Large intestine (tissue), 3 donors: ENCODE measurements around the gene BPHL. TPM values are rescaled to one million over a fixed set of nuclear protein-coding genes. Genes with fewer than 3 reads are reported as not detected.
"Not testable (repeated sequence)": the region's sequence is repeated elsewhere in the genome, so short reads cannot be mapped to it uniquely, and the experiment has no call there.

Experiments
- DNase-seq, 2 donors: peaks; one replicate each; pipeline versions ENCODE4 v3.0.0 to v3.0.0-alpha.2; 2013
- H3K27ac ChIP-seq: one replicate; pipeline ENCODE4 v1.5.1; 2013; ENCODE audit warnings: low read length
- H3K27me3 ChIP-seq: 2 replicates; pipeline ENCODE4 v1.6.1; 2013; ENCODE audit warnings: low read length; ENCODE audit not compliant: control insufficient read depth, insufficient read depth
- H3K36me3 ChIP-seq: 2 replicates; pipeline ENCODE4 v1.6.1; 2013; ENCODE audit warnings: low read length; ENCODE audit not compliant: control insufficient read depth, insufficient read depth
- H3K4me1 ChIP-seq: one replicate; pipeline ENCODE4 v1.6.1; 2013; ENCODE audit warnings: low read length; ENCODE audit not compliant: control insufficient read depth, insufficient read depth
- H3K4me3 ChIP-seq: one replicate; pipeline ENCODE4 v1.5.1; 2013; ENCODE audit warnings: low read length
- H3K9me3 ChIP-seq: one replicate; pipeline ENCODE4 v1.6.1; 2013; ENCODE audit warnings: mild to moderate bottlenecking, low read depth, low read length, moderate library complexity; ENCODE audit not compliant: control insufficient read depth
- WGBS: methylation state at CpG from one replicate; pipeline ENCODE4 v1.1.5; 2013; ENCODE audit warnings: low lambda C conversion rate; ENCODE audit not compliant: insufficient coverage; 5-methylcytosine and 5-hydroxymethylcytosine counted together
- polyA plus RNA-seq: library from polyadenylated mRNA; unstranded; fragments of 120-200 nt; gene quantifications from one replicate; pipeline ENCODE4 v1.2.1, GENCODE V29; 2013

The BPHL gene
- polyA plus RNA-seq, 1 donor, result 77.9 TPM

DNA sequence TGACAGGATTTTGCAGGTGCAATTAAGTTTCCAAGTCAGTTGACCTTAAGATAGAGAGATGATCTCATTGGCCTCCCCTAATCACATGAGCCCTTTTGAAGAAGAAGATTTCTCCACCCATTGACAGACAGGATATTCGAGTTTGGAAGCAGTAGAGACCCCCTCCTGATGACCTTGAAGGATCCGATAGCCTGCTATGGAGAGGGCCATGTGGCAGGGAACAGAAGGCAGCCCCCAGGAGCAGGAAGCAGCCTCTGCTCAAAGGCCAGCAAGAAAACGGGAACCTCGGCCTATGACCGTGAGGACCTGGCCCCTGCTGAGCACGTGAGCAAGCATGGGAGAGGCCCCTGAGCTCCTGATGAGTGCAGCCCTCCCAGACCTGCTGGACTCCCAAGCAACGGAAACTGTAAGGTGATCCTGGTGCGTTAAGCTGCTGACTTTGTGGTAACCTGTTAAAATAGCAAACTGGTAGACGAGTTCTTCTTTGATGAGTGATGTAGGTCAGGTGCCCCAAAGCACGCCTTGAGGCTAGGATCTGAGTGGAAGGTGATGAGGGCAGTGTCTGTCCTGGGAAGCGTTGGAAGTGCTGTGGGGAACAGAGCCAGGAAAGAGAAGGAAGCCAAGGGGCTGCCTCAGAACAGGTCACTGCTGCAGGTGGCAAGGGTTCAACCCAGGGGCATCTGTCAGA, 57.3 kb downstream of the BPHL start:
- Histone ChIP-seq H3K9me3 (no peaks in the 10 kb centered on the region), H3K27ac (peak overlapping the region; percentile 47), H3K4me3 (no peak overlapping the region), H3K36me3 (no peaks in the 10 kb centered on the region), H3K27me3 (no peaks in the 10 kb centered on the region), H3K4me1 (peaks cover 14% of the 10 kb centered on the region)
- peak; percentile 29 to 74 for DNase-seq
- whole genome bisulfite sequencing, result 90% methylated on average over 2 of the region's 11 CpGs

- Histone ChIP-seq H3K36me3 (no peaks in the 10 kb centered on the region), H3K9me3 (no peaks in the 10 kb centered on the region), H3K4me3 (no peak overlapping the region), H3K27me3 (no peaks in the 10 kb centered on the region), H3K4me1 (peaks cover 14% of the 10 kb centered on the region), H3K27ac (no peak overlapping the region)
- peak; percentile 41 to 58 for DNase-seq
- WGBS, result no CpG with 5 or more reads among the region's 22 CpGs
Measured at GRCh38 chr6:3176562-3177355, 58.2 kb downstream of the BPHL start.

DNA sequence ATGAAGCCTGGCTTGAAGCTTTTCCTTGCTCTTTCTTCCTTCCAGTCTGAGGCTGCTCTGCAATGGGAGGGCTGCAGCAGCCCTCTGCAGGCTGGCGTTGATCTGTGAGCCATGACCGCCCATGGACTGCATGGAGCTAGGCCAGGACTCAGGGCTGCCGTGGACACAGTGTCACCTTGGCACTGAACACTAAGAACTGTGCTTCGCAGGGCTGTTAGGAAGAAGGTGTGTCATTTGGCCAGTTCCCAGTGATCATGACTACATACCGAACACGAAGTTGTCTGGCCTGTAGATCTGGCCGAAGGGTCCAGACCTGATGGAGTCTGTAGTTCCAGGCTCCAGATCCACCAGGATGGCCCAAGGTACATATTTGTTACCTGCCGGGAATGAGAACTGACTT, 60.2 kb downstream of the BPHL start:
- H3K36me3 ChIP-seq, H3K27me3 ChIP-seq, DNase-seq, H3K4me3 ChIP-seq, H3K9me3 ChIP-seq, H3K27ac ChIP-seq: not testable (repeated sequence)
- H3K4me1 ChIP-seq, result peaks cover 14% of the 10 kb centered on the region
- no CpG with 5 or more reads among the region's 8 CpGs for WGBS

DNA sequence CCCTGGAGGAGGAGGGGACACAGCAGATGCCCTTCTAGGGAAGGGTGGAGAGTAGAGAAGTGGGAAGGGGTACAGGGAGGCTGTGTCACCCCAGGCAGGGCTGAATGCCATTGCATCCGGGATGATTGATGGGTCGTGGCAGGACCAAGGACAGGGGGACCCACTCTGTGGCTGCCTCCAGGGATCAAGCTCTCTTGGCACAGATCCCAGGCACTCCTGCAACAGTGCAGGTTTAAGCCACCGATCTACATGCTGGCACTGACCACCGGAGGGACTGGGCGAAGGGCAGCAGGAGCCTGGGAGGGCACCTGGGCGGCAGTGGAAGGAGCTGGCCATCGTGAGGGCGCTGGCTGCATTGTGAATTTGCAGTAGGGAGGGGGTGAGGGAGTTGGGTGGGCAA, 61.4 kb downstream of the BPHL start:
- H3K4me1 ChIP-seq, result peaks cover 14% of the 10 kb centered on the region
- H3K9me3 ChIP-seq, H3K36me3 ChIP-seq, H3K27me3 ChIP-seq, DNase-seq, H3K27ac ChIP-seq, H3K4me3 ChIP-seq: not testable (repeated sequence)
- WGBS, result no CpG with 5 or more reads among the region's 8 CpGs

DNA sequence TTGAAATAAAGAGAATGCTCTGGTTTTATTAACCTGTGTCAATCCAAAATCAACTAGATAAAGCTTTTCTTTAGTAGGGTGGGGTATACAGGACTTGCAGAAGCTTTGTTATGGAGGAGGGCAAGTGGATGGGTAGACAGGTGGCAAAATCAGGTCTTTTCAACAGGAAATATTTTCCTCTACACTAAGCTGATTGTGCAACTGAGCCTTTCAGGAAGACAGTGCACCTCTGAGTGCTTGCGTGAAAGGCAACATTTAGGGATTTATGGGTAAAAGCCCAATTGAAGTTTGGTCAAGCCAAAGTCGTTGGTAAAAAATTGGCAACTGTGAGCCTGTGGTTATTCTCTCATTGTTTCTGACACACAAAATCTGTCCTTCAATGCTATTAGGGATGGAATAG, 62.6 kb downstream of the BPHL start:
- 83% methylated on average over 1 of the region's 2 CpGs for WGBS
- no peak overlapping the region for H3K27ac ChIP-seq
- no peak for DNase-seq
- peaks cover 5% of the 10 kb centered on the region for H3K4me1 ChIP-seq
- H3K4me3 ChIP-seq, result no peak overlapping the region
- H3K36me3 ChIP-seq, result no peaks in the 10 kb centered on the region
- H3K27me3 ChIP-seq, result no peaks in the 10 kb centered on the region
- no peaks in the 10 kb centered on the region for H3K9me3 ChIP-seq

DNA sequence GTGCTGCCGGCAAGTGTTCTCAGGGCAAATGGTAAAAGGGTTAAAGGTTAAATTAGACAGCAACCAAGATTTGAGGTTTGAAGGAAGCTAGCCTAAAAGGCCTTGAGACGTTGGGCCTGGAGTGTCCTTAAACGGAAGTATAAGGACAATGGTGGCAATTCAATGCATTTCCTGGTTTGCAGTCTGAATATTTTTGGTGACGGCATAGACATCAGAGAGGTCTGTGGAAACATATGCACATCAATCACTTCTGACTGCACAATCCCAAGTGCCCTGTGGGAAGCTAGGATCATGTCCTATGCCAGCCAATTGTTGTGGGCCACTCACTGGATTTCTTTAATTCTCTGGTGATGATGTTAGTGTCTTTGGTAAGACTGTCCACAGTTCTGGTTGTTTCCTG, 64.6 kb downstream of the BPHL start:
- no peak overlapping the region for H3K4me3 ChIP-seq
- 71% methylated on average over 1 of the region's 4 CpGs for WGBS
- no peaks in the 10 kb centered on the region for H3K9me3 ChIP-seq
- H3K27ac ChIP-seq, result no peak overlapping the region
- no peaks in the 10 kb centered on the region for H3K27me3 ChIP-seq
- no peak for DNase-seq
- H3K4me1 ChIP-seq, result no peaks in the 10 kb centered on the region
- no peaks in the 10 kb centered on the region for H3K36me3 ChIP-seq

GRCh38 chr6:3186974-3187382, 68.5 kb downstream of the BPHL start:
- Histone ChIP-seq H3K4me3 (no peak overlapping the region), H3K27ac (no peak overlapping the region), H3K4me1 (no peaks in the 10 kb centered on the region), H3K9me3 (no peaks in the 10 kb centered on the region), H3K36me3 (no peaks in the 10 kb centered on the region), H3K27me3 (no peaks in the 10 kb centered on the region)
- no CpG with 5 or more reads among the region's 3 CpGs for WGBS
- DNase-seq, result no peak

GRCh38 chr6:3188262-3188661, 69.8 kb downstream of the BPHL start:
- no peak for DNase-seq
- no peak overlapping the region for H3K27ac ChIP-seq
- WGBS, result no CpG with 5 or more reads among the region's 7 CpGs
- H3K36me3 ChIP-seq, result no peaks in the 10 kb centered on the region
- H3K9me3 ChIP-seq, result no peaks in the 10 kb centered on the region
- H3K4me3 ChIP-seq, result no peak overlapping the region
- H3K4me1 ChIP-seq, result no peaks in the 10 kb centered on the region
- no peaks in the 10 kb centered on the region for H3K27me3 ChIP-seq

DNA sequence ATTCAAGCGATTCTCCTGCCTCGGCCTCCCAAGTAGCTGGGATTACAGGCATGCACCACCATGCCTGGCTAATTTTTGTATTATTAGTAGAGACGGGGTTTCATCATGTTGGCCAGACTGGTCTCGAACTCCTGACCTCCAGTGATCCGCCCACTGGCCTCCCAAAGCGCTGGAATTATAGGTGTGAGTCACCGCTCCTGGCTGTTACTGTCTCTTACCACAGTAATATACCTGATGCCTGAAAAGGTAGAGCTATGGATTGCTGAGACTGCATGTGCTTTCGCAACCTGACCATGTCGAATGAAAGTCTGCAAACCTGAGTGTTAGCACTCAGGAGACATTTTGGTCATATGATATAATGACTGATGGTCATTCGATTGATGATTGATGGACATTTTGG, 70.7 kb downstream of the BPHL start:
- not testable (repeated sequence) for H3K4me3 ChIP-seq, H3K36me3 ChIP-seq, H3K4me1 ChIP-seq, H3K27me3 ChIP-seq, H3K9me3 ChIP-seq, H3K27ac ChIP-seq, DNase-seq
- WGBS, result no CpG with 5 or more reads among the region's 10 CpGs

GRCh38 chr6:3190056-3190455, 71.5 kb downstream of the BPHL start:
- Histone ChIP-seq H3K4me1 (no peaks in the 10 kb centered on the region), H3K27ac (no peak overlapping the region), H3K4me3 (no peak overlapping the region), H3K9me3 (no peaks in the 10 kb centered on the region), H3K36me3 (no peaks in the 10 kb centered on the region), H3K27me3 (no peaks in the 10 kb centered on the region)
- DNase-seq, result no peak
- WGBS, result no CpG with 5 or more reads among the region's 4 CpGs

DNA sequence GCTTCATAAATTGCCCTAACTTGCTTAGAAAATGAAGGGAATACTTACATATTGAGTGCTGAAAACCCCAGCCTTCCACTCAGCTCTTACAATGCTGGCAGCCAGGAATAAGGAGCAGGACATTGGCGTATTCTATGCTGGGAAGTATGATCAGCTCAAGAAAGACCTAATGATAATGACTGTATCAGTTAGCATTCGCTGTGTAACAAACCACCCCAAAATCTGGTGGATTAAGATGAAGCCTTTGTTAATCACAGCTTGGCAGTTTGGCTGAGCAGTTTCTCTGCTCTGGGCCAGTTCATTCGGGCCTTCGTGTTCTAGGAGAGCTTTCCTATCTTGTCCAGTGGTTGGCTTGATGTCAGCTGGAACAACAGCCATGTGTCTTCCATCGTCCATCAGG, 72.3 kb downstream of the BPHL start:
- DNase-seq, result no peak
- Histone ChIP-seq H3K27ac (no peak overlapping the region), H3K27me3 (no peaks in the 10 kb centered on the region), H3K4me3 (no peak overlapping the region), H3K9me3 (no peaks in the 10 kb centered on the region), H3K4me1 (no peaks in the 10 kb centered on the region), H3K36me3 (no peaks in the 10 kb centered on the region)
- no CpG with 5 or more reads among the region's 5 CpGs for WGBS
